ENCODE measurements around the gene MED8. TPM values are rescaled to one million over a fixed set of nuclear protein-coding genes. Genes with fewer than 3 reads are reported as not detected.

MED8 gene
- total and polyA plus RNA-seq, 5 donors: 16.0 to 22.1 (median 18.8) TPM

- DNase-seq: peak; percentile 95 to 98 (median 98)
- H3K4me1 ChIP-seq (ENCODE audit: control insufficient read depth, insufficient read depth, low read length): peaks cover 10% of the 10 kb centered on the region
- H3K27ac ChIP-seq (ENCODE audit: low read length): peak within 1 kb of the TSS; percentile 96
- H3K9me3 ChIP-seq (ENCODE audit: control insufficient read depth, low read length): no peaks in the 10 kb centered on the region
- peak within 1 kb of the TSS; percentile 82 for H3K4me3 ChIP-seq (ENCODE audit: low read length)
- peak; percentile 95 to 96 for ATAC-seq
- intact Hi-C loops (cut with DNase I): no loop called here
- H3K27me3 ChIP-seq (ENCODE audit: control insufficient read depth, insufficient read depth): no peaks in the 10 kb centered on the region
- WGBS: under 1% methylated on average over 57 of the region's 58 CpGs
These were observed 21.5 kb downstream of the MED8 start, which contains the start of gene ELOVL1 for GRCh38 chr1:43367904-43368645. TSS of gene ELOVL1 (minus strand) at chr1:43368011. CDS start at chr1:43365609, 2,402 bp downstream.

DNA sequence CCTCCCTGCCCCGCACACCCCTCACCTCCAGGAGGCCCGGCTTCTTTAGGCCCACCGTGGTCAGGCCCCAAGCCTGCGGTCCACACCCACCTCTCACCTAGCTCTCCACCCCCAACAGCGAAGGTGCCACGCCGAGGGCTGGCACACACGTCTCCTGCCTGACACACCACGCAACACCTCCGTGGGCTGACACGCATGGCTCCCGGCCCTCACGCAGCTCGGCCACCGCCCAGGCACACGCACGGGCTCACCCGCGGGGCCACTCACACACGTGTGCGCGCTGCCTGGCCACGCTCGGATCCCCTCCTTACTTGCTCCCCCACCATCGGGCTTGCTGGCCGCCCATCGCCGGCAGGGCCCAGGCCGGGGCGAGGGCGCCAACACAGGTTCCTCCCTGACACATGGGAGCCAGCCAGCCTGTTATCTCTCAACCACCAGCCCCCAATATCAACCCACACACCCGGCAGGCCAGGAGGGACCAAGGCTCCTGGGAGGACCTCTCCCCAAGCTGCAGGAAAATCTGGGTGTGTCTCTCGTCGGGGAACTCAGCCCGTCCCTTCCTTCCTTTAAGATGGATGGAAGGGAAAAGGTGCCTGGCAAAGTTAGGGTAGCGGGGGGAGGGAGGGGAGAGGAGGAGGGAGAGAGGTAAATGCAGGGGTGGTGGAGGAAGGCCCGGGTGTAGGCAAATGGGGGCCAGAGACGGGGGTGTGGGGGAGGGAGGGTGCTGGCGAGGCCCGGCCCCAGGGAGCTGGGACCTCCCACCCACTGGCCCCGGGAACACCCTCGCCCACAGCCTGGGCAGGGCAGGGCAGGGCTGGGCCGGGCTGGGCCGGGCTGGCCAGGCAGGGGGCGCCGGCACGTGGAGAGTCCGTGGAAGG lies 22.3 kb downstream of the MED8 start:
- Histone ChIP-seq H3K4me1 (ENCODE audit: control insufficient read depth, insufficient read depth, low read length) (peaks cover 10% of the 10 kb centered on the region), H3K9me3 (ENCODE audit: control insufficient read depth, low read length) (no peaks in the 10 kb centered on the region), H3K27ac (ENCODE audit: low read length) (peak overlapping the region; percentile 95), H3K27me3 (ENCODE audit: control insufficient read depth, insufficient read depth) (no peaks in the 10 kb centered on the region), H3K4me3 (ENCODE audit: low read length) (peak overlapping the region; percentile 82)
- DNase-seq (peak; percentile 46 to 77 (median 70)), ATAC-seq (peak; percentile 74 to 81)
- intact Hi-C loops (cut with DNase I): no loop called here
- WGBS: 1% methylated on average over 48 of the region's 48 CpGs

DNA sequence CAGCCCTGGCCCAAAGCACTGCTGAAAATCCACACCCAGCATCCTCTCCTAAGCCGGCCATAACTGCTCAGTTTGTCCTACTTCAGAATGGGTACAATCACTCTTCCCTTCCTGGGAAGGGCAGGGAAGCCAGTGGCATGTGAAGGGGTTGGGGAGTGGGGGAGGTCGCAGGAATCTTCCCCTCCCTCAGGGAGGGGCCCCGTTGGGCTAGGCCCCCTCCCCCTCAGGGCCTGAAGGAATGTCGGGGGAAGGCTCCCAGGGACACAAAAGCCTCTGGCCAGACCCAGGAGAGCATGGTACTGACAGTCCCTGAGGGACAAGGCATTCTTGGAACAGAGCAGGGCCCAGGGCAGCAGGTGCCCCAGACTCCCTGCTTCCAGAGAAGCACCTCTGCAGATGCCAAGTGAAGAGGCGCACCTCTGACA lies 23.0 kb downstream of the MED8 start:
- DNase-seq (no peak), ATAC-seq (peak in 1 of 2 donors; percentile 1)
- Histone ChIP-seq H3K27ac (ENCODE audit: low read length) (peak overlapping the region; percentile 4), H3K4me1 (ENCODE audit: control insufficient read depth, insufficient read depth, low read length) (peaks cover 10% of the 10 kb centered on the region), H3K9me3 (ENCODE audit: control insufficient read depth, low read length) (no peaks in the 10 kb centered on the region), H3K4me3 (ENCODE audit: low read length) (peak overlapping the region; percentile 82), H3K27me3 (ENCODE audit: control insufficient read depth, insufficient read depth) (no peaks in the 10 kb centered on the region)
- 20% methylated on average over 5 of the region's 5 CpGs for WGBS
- intact Hi-C loops (cut with DNase I): no loop called here

GRCh38 chr1:43366179-43366578 lies 23.4 kb downstream of the MED8 start:
- peaks cover 10% of the 10 kb centered on the region for H3K4me1 ChIP-seq (ENCODE audit: control insufficient read depth, insufficient read depth, low read length)
- DNase-seq (peak in 2 of 3 donors; percentile 32 to 68), ATAC-seq (no peak)
- intact Hi-C loops (cut with DNase I): no loop called here
- H3K27me3 ChIP-seq (ENCODE audit: control insufficient read depth, insufficient read depth): no peaks in the 10 kb centered on the region
- no peaks in the 10 kb centered on the region for H3K9me3 ChIP-seq (ENCODE audit: control insufficient read depth, low read length)
- H3K4me3 ChIP-seq (ENCODE audit: low read length): no peak overlapping the region
- H3K27ac ChIP-seq (ENCODE audit: low read length): no peak overlapping the region
- WGBS: 60% methylated on average over 11 of the region's 11 CpGs

DNA sequence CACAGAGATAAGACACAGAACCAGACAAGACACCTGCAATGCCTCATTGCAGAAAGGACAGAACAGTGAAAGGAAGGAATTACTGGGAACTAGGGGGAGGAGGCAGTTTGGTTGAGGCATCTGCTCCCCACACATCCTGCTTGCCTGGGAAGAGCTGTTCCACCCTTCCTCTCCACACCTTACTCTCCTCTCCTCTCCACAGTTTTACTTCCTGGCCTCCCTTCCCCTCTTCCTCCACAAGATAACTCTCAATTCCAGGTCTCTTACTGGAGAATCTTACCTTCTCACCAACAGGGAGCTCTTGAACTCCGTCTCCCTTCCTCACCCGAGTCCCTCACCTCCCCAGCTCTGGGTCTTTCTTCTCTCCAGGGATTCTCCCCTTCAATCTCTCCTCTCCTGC lies 23.9 kb downstream of the MED8 start:
- Histone ChIP-seq H3K4me1 (ENCODE audit: control insufficient read depth, insufficient read depth, low read length) (peaks cover 10% of the 10 kb centered on the region), H3K4me3 (ENCODE audit: low read length) (no peak overlapping the region), H3K27ac (ENCODE audit: low read length) (no peak overlapping the region), H3K27me3 (ENCODE audit: control insufficient read depth, insufficient read depth) (no peaks in the 10 kb centered on the region), H3K9me3 (ENCODE audit: control insufficient read depth, low read length) (no peaks in the 10 kb centered on the region)
- DNase-seq (no peak), ATAC-seq (no peak)
- 72% methylated on average over 2 of the region's 2 CpGs for WGBS
- intact Hi-C loops (cut with DNase I): no loop called here

DNA sequence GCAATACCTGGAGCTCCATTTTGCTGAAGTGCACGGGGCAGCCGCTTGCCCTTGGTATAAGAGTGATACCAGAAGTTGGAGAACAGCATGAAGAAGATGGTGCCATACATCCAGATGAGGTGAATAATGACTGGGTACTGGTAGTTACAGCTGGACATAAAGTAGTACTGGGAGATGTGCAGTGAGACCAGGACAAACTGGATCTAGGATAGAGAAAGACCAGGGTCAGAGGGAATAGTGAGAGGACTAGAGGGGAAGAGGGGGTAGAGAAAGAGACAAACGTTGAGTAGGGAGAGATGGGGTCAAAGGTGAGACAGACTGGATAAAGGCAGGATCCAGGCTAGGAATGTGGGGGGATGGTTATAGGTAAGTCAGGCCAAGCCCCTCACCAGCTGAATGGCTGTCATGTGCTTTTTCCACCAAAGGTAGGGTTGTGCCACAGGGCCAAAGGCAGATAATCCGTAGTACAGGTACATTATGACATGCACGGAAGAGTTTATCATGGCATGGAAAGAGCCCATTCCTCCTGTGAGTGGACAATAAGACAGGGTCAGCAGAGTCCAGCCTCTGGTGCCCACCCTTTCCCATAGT lies 25.6 kb downstream of the MED8 start:
- H3K4me1 ChIP-seq (ENCODE audit: control insufficient read depth, insufficient read depth, low read length): peaks cover 10% of the 10 kb centered on the region
- ATAC-seq (no peak), DNase-seq (no peak)
- H3K27ac ChIP-seq (ENCODE audit: low read length): no peak overlapping the region
- H3K9me3 ChIP-seq (ENCODE audit: control insufficient read depth, low read length): no peaks in the 10 kb centered on the region
- WGBS: 77% methylated on average over 5 of the region's 5 CpGs
- intact Hi-C loops (cut with DNase I): no loop called here
- H3K27me3 ChIP-seq (ENCODE audit: control insufficient read depth, insufficient read depth): no peaks in the 10 kb centered on the region
- no peak overlapping the region for H3K4me3 ChIP-seq (ENCODE audit: low read length)

- no peak for ATAC-seq
- WGBS: 73% methylated on average over 9 of the region's 9 CpGs
- no peak overlapping the region for H3K27ac ChIP-seq (ENCODE audit: low read length)
- H3K27me3 ChIP-seq (ENCODE audit: control insufficient read depth, insufficient read depth): no peaks in the 10 kb centered on the region
- intact Hi-C loops (cut with DNase I): no loop called here
- DNase-seq: peak in 1 of 3 donors; percentile 37
- H3K9me3 ChIP-seq (ENCODE audit: control insufficient read depth, low read length): no peaks in the 10 kb centered on the region
- H3K4me1 ChIP-seq (ENCODE audit: control insufficient read depth, insufficient read depth, low read length): peaks cover 7% of the 10 kb centered on the region
- H3K4me3 ChIP-seq (ENCODE audit: low read length): no peak overlapping the region
These were observed 26.2 kb downstream of the MED8 start for GRCh38 chr1:43363283-43363934.

DNA sequence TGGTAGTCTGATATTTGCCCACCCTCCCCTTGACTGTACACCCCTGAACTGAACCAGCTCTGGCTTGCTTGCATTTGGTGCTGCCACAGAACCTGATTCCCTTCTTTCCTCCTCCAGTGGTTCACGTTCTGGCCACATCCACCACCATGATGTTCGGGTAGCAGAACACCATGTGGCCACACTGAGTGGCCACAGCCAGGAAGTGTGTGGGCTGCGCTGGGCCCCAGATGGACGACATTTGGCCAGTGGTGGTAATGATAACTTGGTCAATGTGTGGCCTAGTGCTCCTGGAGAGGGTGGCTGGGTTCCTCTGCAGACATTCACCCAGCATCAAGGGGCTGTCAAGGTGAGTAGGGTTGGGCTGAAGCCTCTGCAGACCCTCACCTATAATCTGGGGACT lies 29.0 kb downstream of the MED8 start:
- WGBS: 58% methylated on average over 4 of the region's 4 CpGs

GRCh38 chr1:43359696-43360095 lies 29.9 kb downstream of the MED8 start:
- WGBS: 20% methylated on average over 11 of the region's 11 CpGs
- Histone ChIP-seq H3K9me3 (ENCODE audit: control insufficient read depth, low read length) (no peaks in the 10 kb centered on the region), H3K4me3 (ENCODE audit: low read length) (no peak overlapping the region), H3K27ac (ENCODE audit: low read length) (no peak overlapping the region), H3K4me1 (ENCODE audit: control insufficient read depth, insufficient read depth, low read length) (no peaks in the 10 kb centered on the region), H3K27me3 (ENCODE audit: control insufficient read depth, insufficient read depth) (no peaks in the 10 kb centered on the region)
- intact Hi-C loops (cut with DNase I): no loop called here
- no peak for ATAC-seq
- DNase-seq: no peak

More for the DNA sequence above, 29.0 kb downstream of the MED8 start:
- Histone ChIP-seq H3K27ac (ENCODE audit: low read length) (no peak overlapping the region), H3K9me3 (ENCODE audit: control insufficient read depth, low read length) (no peaks in the 10 kb centered on the region), H3K27me3 (ENCODE audit: control insufficient read depth, insufficient read depth) (no peaks in the 10 kb centered on the region), H3K4me3 (ENCODE audit: low read length) (no peak overlapping the region), H3K4me1 (ENCODE audit: control insufficient read depth, insufficient read depth, low read length) (no peaks in the 10 kb centered on the region)
- intact Hi-C loops (cut with DNase I): no loop called here
- no peak for ATAC-seq
- DNase-seq: no peak

- Histone ChIP-seq H3K27ac (ENCODE audit: low read length) (peak within 1 kb of the TSS; percentile 100), H3K4me1 (ENCODE audit: control insufficient read depth, insufficient read depth, low read length) (no peaks in the 10 kb centered on the region), H3K4me3 (ENCODE audit: low read length) (peak within 1 kb of the TSS; percentile 90), H3K27me3 (ENCODE audit: control insufficient read depth, insufficient read depth) (no peaks in the 10 kb centered on the region), H3K9me3 (ENCODE audit: control insufficient read depth, low read length) (no peaks in the 10 kb centered on the region)
- 2% methylated on average over 59 of the region's 59 CpGs for WGBS
- intact Hi-C loops (cut with DNase I): no loop called here
- ATAC-seq (peak; percentile 98), DNase-seq (peak; percentile 99 to 100 (median 99))
These were observed 30.6 kb downstream of the MED8 start, which contains the start of gene CDC20 for GRCh38 chr1:43358746-43359693. TSS of gene CDC20 (plus strand) at chr1:43358981. CDS start at chr1:43359216, 235 bp downstream.

Data from right cardiac atrium (tissue), 5 donors.